Aorta (tissue), 5 donors: ENCODE measurements around the gene ATXN1. TPM values are rescaled to one million over a fixed set of nuclear protein-coding genes. Genes with fewer than 3 reads are reported as not detected.
"Not testable (repeated sequence)": the region's sequence is repeated elsewhere in the genome, so short reads cannot be mapped to it uniquely, and the experiment has no call there.

Source experiments
- ATAC-seq: fragments of 200-7000 bp; cut with Tn5 transposase; one replicate; pipeline ENCODE4 v1.9.1; 2022; ENCODE audit warnings: moderate library complexity; ENCODE audit not compliant: low FRiP score
- DNase-seq, 2 donors: peaks; one replicate each; pipeline ENCODE4 v3.0.0-alpha.2; 2020
- H3K27ac ChIP-seq, 2 donors: one replicate each; pipeline ENCODE4 v1.5.1; 2013; ENCODE audit warnings: low read length in 2 of 2, mild to moderate bottlenecking in 2 of 2, moderate library complexity in 2 of 2, control low read depth in 1 of 2, inconsistent platforms in 1 of 2, low read depth in 1 of 2
- H3K27me3 ChIP-seq, 2 donors: one replicate each; pipeline ENCODE4 v1.6.1; 2013; ENCODE audit warnings: control low read depth in 1 of 2, low read length in 1 of 2, mild to moderate bottlenecking in 1 of 2, moderate library complexity in 1 of 2; ENCODE audit not compliant: insufficient read depth in 2 of 2, control insufficient read depth in 1 of 2
- H3K36me3 ChIP-seq, 2 donors: one replicate each; pipeline ENCODE4 v1.6.1; 2013; ENCODE audit warnings: control low read depth in 1 of 2, low read length in 1 of 2, mild to moderate bottlenecking in 1 of 2; ENCODE audit not compliant: insufficient read depth in 2 of 2, control insufficient read depth in 1 of 2
- H3K4me1 ChIP-seq, 2 donors: one replicate each; pipeline ENCODE4 v1.6.1; 2013; ENCODE audit warnings: low read length in 2 of 2, control low read depth in 1 of 2, mild to moderate bottlenecking in 1 of 2, moderate library complexity in 1 of 2; ENCODE audit not compliant: insufficient read depth in 2 of 2, control insufficient read depth in 1 of 2
- H3K4me3 ChIP-seq, 2 donors: one replicate each; pipeline ENCODE4 v1.5.1; 2013; ENCODE audit warnings: low read length in 2 of 2, control low read depth in 1 of 2, mild to moderate bottlenecking in 1 of 2
- H3K9me3 ChIP-seq: one replicate; pipeline ENCODE4 v1.6.1; 2013; ENCODE audit warnings: mild to moderate bottlenecking, low read length; ENCODE audit not compliant: control insufficient read depth
- WGBS, 2 donors: extraction: QIAGEN DNeasy Blood & Tissue Kit; methylation state at CpG; one replicate each; pipeline ENCODE4 v1.1.7; 2013; 5-methylcytosine and 5-hydroxymethylcytosine counted together
- intact Hi-C, 2 donors: fragments of 100-400 bp; cut with DNase I; formaldehyde crosslinking; loops; one replicate each; pipeline versions ENCODE4 v1.14.2 to v1.15.0; 2022
- polyA plus RNA-seq, 2 donors: library from polyadenylated mRNA; stranded (reverse); fragments of 200-250 nt; gene quantifications; one replicate each; pipeline ENCODE4 v1.2.3, GENCODE V29; 2013
- total RNA-seq, 2 donors: library from RNA; stranded (reverse); fragmentation: NEBNext Ultra II Directional; extraction: Animal tissue kit (Norgen Biotek cat#: 25700); gene quantifications; one replicate each; pipeline ENCODE4 v1.2.1, GENCODE V29; 2021
- donor health status: healthy with polysubstance abuse.
- donor health status: Bipolar disorder and iron deficiency.
- donor health status: DM: no; HTN: no; CAD: no.
- donor health status: DM: no; HTN: no; CAD: no.
- donor health status: DM: yes; HTN: yes; CAD: no.

Gene ATXN1
- total and polyA plus RNA-seq, 4 donors = 11.5 to 85.5 (median 45.8) TPM

DNA sequence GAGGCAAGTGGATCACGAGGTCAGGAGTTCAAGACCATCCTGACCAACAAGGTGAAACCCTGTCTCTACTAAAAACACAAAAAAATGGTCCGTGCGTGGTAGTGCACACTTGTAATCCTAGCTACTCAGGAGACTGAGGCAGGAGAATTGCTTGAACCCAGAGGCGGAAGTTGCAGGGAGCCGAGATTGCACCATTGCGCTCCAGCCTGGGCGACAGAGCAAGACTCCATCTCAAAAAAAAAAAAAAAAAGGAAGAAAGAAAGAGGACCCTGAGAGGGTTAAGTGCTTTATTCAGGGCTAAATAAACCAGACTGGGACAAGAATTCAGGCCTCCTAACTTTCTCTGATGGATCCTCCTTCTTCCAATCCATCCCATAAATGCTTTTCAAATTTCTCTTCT lies 54.8 kb downstream of the ATXN1 start:
- not testable (repeated sequence) for H3K27ac ChIP-seq
- intact Hi-C loops = loop anchor here (10.0 kb wide), 2 partner anchors 48 to 58 kb away; partner anchors contain the start of gene ATXN1 (in 1 of the 2)

DNA sequence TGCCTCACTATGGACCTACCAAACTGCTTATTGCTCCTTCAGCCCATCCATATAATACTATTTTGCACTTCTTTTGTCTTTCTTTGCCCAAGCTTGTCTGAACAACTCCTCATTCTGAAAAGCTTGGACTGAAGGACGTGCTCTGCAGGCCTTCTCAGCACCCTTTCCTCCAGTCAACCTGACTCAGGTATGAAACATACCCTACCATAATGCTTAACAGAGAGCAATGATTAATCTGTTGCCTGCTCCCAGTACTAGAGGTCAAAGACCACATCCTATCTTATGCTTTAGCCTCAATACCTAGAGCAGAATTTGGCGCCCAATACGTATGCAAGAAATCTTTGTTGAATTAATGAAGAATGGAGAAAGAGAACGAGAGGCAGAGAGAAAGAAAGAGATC lies 55.2 kb downstream of the ATXN1 start:
- ATAC-seq = no peak
- H3K4me1 ChIP-seq = peaks cover 2 to 3% of the 10 kb centered on the region in 2 donors
- intact Hi-C loops = loop anchor here (10.0 kb wide), 2 partner anchors 49 to 59 kb away; partner anchors contain the start of gene ATXN1 (in 1 of the 2)
- DNase-seq = no peak
- H3K4me3 ChIP-seq = no peak overlapping the region
- H3K9me3 ChIP-seq = no peaks in the 10 kb centered on the region
- H3K27me3 ChIP-seq = no peaks in the 10 kb centered on the region
- 97 to 98% methylated on average over 4 of the region's 4 CpGs for WGBS, 2 donors
- H3K36me3 ChIP-seq = no peaks in the 10 kb centered on the region
- no peak overlapping the region for H3K27ac ChIP-seq

More for the DNA sequence above, 54.8 kb downstream of the ATXN1 start:
- not testable (repeated sequence) for H3K27me3 ChIP-seq, H3K4me1 ChIP-seq, H3K9me3 ChIP-seq, H3K4me3 ChIP-seq, ATAC-seq, H3K36me3 ChIP-seq
- WGBS, 2 donors = 91 to 94% methylated on average over 7 of the region's 7 CpGs
- peak in 1 of 2 donors; percentile 71 for DNase-seq

DNA sequence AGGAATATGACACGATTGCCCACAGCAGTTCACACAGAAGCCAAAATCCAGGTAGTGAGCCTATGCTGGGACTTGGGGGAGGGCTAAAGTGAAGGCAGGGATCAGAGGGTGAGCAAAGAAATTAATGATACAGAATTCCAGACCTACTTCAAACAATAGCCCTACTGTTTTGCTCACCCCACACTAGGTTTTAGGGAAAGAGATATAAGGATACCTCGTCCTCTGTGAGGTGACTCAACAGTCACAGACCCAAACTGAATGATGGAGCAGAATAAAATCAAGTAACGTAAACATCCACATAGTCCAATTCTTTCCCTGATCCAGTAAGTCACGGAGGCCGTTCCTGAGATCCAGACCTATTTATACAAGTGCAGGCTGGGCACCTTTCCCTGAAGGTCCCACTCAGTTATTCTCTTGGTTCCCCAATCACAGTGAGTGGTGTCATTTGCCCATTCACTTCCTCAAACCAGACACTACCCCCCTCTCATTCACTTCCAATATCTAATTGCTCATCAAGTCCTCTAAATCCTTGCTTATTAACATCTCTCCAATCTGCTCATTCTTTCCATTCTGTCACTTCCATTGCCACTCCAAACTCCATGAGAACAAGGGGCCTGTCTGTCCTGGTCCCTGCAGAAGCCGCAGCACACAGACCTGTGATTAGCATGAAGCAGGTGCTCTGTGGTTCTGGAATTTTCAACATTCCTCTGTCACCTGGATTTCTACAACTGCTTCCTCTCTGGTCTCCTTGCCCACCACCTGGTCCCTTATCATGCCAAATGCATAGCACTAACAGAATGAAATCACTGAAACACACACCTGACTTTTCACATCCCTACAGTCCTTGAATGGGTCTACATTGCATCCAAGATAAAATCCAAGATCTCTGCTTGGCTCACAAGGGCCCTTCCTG lies 55.9 kb downstream of the ATXN1 start:
- Histone ChIP-seq H3K4me1 (peaks cover 2 to 6% of the 10 kb centered on the region in 2 donors), H3K9me3 (no peaks in the 10 kb centered on the region), H3K27ac (no peak overlapping the region), H3K4me3 (no peak overlapping the region), H3K36me3 (no peaks in the 10 kb centered on the region), H3K27me3 (no peaks in the 10 kb centered on the region)
- WGBS, 2 donors = 25 to 42% methylated on average over 6 of the region's 6 CpGs
- ATAC-seq = peak; percentile 22
- no peak for DNase-seq
- intact Hi-C loops = loop anchor here (10.0 kb wide), 2 partner anchors 49 to 59 kb away; partner anchors contain the start of gene ATXN1 (in 1 of the 2)

DNA sequence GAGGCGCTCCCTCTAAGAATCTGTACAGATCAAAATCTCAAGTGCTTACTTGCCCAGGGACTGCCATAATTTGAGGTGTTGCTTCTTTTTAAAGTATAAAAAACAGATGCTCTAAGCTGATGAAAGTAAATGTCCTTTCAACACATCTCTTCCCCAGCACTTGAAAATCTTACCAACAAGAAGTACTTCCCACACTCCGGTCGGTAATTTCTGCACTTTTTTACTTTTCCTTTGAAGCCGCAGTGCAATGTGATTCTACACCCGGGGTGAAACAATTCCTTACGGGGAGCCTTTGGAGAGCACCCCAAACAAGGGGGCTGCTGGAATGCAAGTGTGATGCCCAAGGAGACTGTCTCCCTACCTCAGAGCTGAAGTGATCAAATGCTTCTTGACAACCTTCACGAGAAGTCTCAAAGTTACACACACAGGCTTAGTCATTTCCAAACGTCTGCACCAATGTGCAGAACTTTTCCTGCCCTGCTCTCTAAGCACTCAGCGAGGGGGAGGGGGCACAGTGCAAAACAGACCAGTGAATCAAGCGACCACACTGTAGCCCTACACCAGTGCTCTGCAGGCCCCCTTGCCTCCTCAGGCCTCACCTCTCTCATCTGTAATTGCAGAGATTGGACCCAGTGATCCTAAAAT lies 56.7 kb downstream of the ATXN1 start:
- Histone ChIP-seq H3K4me1 (peaks cover 2 to 6% of the 10 kb centered on the region in 2 donors), H3K4me3 (peak overlapping the region; percentile 42 to 68), H3K27me3 (no peaks in the 10 kb centered on the region), H3K9me3 (no peaks in the 10 kb centered on the region), H3K36me3 (no peaks in the 10 kb centered on the region), H3K27ac (peak overlapping the region in 1 of 2 donors; percentile 37)
- 2 to 4% methylated on average over 10 of the region's 10 CpGs for WGBS, 2 donors
- DNase-seq (no peak), ATAC-seq (peak; percentile 49)
- intact Hi-C loops = loop anchor here (10.0 kb wide), 2 partner anchors 50 to 60 kb away; partner anchors contain the start of gene ATXN1 (in 1 of the 2)

DNA sequence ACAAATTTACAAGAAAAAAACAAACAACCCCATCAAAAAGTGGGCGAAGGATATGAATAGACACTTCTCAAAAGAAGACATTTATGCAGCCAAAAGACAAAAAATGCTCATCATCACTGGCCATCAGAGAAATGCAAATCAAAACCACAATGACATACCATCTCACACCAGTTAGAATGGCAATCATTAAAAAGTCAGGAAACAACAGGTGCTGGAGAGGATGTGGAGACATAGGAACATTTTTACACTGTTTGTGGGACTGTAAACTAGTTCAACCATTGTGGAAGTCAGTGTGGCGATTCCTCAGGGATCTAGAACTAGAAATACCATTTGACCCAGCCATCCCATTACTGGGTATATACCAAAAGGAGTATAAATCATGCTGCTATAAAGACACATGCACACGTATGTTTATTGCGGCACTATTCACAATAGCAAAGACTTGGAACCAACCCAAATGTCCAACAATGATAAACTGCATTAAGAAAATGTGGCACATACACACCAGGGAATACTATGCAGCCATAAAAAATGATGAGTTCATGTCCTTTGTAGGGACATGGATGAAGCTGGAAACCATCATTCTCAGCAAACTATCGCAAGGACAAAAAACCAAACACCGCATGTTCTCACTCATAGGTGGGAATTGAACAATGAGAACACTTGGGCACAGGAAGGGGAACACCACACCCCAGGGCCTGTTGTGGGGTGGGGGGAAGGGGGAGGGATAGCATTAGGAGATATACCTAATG lies 58.5 kb downstream of the ATXN1 start:
- not testable (repeated sequence) for H3K4me3 ChIP-seq, ATAC-seq, H3K36me3 ChIP-seq, H3K4me1 ChIP-seq, H3K27me3 ChIP-seq, H3K9me3 ChIP-seq, H3K27ac ChIP-seq, DNase-seq
- 90 to 98% methylated on average over 5 of the region's 6 CpGs for WGBS, 2 donors
- intact Hi-C loops = loop anchor here (10.0 kb wide), 2 partner anchors 52 to 62 kb away; partner anchors contain the start of gene ATXN1 (in 1 of the 2)

DNA sequence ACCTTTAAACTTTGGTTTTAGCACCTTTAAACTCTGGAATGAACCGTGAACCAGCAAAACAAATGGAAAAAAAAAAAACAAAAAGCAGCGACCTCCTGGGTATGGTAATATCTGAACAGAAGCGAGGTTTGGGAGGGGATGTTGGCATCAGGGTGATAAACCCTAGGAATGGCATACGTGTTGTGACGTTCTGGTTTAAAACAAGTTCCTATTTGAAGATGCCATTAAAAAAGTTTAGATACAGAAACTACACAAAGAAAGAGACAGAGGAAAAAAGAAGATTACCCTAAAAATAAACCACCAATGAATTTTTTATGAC lies 60.4 kb downstream of the ATXN1 start:
- DNase-seq = no peak
- Histone ChIP-seq H3K4me1 (peaks cover 2 to 8% of the 10 kb centered on the region in 2 donors), H3K4me3 (peak overlapping the region in 1 of 2 donors; percentile 4), H3K27ac (no peak overlapping the region), H3K27me3 (no peaks in the 10 kb centered on the region), H3K9me3 (no peaks in the 10 kb centered on the region), H3K36me3 (no peaks in the 10 kb centered on the region)
- WGBS, 2 donors = 30 to 31% methylated on average over 5 of the region's 5 CpGs
- intact Hi-C loops = loop anchor here (10.0 kb wide), 2 partner anchors 54 to 64 kb away; partner anchors contain the start of gene ATXN1 (in 1 of the 2)
- no peak for ATAC-seq

DNA sequence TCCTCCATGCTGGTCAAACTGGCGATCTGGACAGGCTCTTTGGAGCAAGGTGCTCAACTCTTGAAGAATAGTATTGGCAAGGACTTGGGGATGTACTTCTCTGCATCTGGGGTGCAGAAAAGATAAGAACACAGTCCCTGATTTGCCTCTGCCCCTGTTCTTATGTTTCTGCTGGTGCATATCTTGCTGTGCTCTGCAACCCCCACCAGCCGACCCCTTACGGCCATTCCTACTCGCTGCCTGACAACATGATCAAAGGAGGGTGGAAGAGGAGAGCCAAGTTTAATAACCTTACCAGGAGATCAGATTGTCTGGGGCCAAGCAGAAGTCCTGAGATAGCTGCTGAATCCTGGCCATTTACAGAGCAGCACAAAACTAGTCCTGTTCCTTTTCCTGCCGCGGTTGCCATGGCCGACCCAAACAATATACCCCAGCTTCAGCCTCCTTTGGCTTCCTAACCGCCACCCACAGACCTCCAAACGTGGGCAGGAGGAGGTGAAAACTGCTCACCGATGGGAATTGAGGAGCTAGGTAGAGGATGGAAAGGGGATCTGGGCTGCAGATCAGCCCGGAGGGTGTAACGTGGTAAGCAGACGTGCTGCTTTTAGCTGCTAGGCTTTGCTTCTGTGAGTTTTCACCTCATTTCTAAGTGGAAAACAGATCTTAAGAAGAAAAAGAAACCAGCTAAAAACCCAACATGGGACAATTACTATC lies 60.9 kb downstream of the ATXN1 start:
- DNase-seq (no peak), ATAC-seq (peak; percentile 71)
- Histone ChIP-seq H3K27me3 (no peaks in the 10 kb centered on the region), H3K27ac (peak overlapping the region in 1 of 2 donors; percentile 61), H3K4me3 (peak overlapping the region in 1 of 2 donors; percentile 4), H3K9me3 (no peaks in the 10 kb centered on the region), H3K36me3 (no peaks in the 10 kb centered on the region), H3K4me1 (peaks cover 2 to 8% of the 10 kb centered on the region in 2 donors)
- 16 to 17% methylated on average over 13 of the region's 13 CpGs for WGBS, 2 donors
- intact Hi-C loops = loop anchor here (10.0 kb wide), 2 partner anchors 54 to 64 kb away; partner anchors contain the start of gene ATXN1 (in 1 of the 2)
